Measurements from ENCODE around the gene ZNF563. TPM values are rescaled to one million over a fixed set of nuclear protein-coding genes. Genes with fewer than 3 reads are reported as not detected.

Gene ZNF563
- 1.5 TPM for total RNA-seq

DNA sequence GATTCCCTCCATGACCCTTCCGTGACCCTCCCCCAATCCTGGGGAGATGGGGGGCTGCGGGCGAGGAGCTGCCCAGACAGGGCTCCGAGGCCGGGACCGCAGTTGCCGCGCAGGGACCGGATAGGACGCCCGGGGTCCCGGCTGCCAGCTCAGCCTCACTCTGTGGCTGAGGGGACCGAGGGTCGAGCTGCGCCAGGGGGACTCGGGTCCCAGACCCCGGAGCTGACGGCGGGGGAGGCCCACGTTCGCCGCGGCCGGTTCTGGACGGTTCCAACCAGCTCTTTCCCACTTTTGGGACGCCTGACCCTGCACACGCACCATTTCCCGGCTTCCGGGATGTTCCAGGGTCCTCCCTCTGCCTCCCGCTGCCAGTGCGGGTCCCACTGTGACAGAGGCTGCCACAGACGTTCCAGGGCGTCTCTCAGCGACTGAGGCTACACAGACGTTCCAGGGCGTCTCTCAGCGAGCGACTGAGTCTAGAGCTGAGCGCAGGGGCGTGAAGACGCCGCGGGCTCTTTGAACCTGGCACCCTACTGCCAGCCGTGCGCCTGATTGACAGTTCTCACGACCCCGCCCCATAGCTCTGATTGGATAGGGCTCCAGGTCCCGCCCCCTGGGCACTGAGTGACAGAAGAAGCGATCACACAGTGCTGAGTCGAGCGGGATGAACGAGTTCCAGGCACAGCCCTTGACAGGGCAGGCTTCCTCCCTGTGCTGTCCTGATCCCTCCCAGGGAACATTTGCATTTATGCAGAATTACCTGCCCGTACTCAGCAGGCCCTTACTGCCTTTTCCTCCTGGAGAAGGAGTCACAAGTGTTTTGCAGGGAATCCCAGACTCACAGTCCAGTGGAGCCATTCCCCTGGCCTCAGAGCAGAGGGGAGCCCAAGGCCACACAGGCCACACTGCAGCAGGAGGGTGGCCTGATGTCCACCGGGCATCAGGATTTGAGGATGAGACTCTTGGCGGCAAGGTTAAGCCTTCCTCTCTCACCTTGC lies at the start of gene ZNF563:
ZNF563 (minus strand) TSS at position 472 of the 998 bp plus-strand sequence; CDS start at position 321, 151 bp downstream.
- intact Hi-C loops (cut with DNase I) = no loop called here
- no peaks in the 10 kb centered on the region for H3K9me3 ChIP-seq
- no peaks in the 10 kb centered on the region for H3K27me3 ChIP-seq
- DNase-seq (ENCODE audit: extremely low spot score in 2 of 2) = peak; percentile 96 to 97
- no peaks in the 10 kb centered on the region for H3K36me3 ChIP-seq
- H3K27ac ChIP-seq = peak within 1 kb of the TSS; percentile 96
- TF ChIP-seq, protein P1, sequence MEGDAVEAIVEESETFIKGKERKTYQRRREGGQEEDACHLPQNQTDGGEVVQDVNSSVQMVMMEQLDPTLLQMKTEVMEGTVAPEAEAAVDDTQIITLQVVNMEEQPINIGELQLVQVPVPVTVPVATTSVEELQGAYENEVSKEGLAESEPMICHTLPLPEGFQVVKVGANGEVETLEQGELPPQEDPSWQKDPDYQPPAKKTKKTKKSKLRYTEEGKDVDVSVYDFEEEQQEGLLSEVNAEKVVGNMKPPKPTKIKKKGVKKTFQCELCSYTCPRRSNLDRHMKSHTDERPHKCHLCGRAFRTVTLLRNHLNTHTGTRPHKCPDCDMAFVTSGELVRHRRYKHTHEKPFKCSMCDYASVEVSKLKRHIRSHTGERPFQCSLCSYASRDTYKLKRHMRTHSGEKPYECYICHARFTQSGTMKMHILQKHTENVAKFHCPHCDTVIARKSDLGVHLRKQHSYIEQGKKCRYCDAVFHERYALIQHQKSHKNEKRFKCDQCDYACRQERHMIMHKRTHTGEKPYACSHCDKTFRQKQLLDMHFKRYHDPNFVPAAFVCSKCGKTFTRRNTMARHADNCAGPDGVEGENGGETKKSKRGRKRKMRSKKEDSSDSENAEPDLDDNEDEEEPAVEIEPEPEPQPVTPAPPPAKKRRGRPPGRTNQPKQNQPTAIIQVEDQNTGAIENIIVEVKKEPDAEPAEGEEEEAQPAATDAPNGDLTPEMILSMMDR (IDR thresholded peaks at IDR 0.05) = no peak
- peak; percentile 93 to 98 for TF ChIP-seq POLR2AphosphoS5 (IDR thresholded peaks at IDR 0.05; ENCODE audit: insufficient read depth in 1 of 2, low read depth in 1 of 2)
- TF ChIP-seq POLR2A (IDR thresholded peaks at IDR 0.05) = peak; percentile 29 to 78
- H3K4me3 ChIP-seq = peak within 1 kb of the TSS; percentile 87 to 95
- peaks cover 21% of the 10 kb centered on the region for H3K4me1 ChIP-seq

DNA sequence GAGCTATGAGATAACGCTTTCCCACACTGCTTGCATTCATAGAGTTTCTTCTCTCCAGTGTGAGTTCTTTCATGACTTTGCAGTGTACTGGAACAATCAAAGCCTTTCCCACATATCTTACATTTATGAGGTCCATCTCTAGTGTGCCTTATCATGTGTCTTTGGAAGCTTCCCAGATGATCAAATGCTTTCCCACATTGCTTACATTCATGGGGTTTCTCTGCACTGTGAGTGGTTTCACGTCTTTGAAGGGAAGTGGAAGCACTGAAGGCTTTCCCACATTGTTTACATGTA lies 47.0 kb upstream of the ZNF563 start:
- Histone ChIP-seq H3K27ac (no peak overlapping the region), H3K4me1 (no peaks in the 10 kb centered on the region), H3K4me3 (no peak overlapping the region), H3K27me3 (no peaks in the 10 kb centered on the region), H3K9me3 (peaks cover 10% of the 10 kb centered on the region), H3K36me3 (peaks cover 0 to 36% of the 10 kb centered on the region in 2 donors)
- DNase-seq (ENCODE audit: extremely low spot score in 2 of 2) = no peak
- no peak for TF ChIP-seq POLR2A (IDR thresholded peaks at IDR 0.05)
- TF ChIP-seq, protein P1 (IDR thresholded peaks at IDR 0.05) = no peak
- no peak for TF ChIP-seq POLR2AphosphoS5 (IDR thresholded peaks at IDR 0.05; ENCODE audit: insufficient read depth in 1 of 2, low read depth in 1 of 2)
- intact Hi-C loops (cut with DNase I) = no loop called here

DNA sequence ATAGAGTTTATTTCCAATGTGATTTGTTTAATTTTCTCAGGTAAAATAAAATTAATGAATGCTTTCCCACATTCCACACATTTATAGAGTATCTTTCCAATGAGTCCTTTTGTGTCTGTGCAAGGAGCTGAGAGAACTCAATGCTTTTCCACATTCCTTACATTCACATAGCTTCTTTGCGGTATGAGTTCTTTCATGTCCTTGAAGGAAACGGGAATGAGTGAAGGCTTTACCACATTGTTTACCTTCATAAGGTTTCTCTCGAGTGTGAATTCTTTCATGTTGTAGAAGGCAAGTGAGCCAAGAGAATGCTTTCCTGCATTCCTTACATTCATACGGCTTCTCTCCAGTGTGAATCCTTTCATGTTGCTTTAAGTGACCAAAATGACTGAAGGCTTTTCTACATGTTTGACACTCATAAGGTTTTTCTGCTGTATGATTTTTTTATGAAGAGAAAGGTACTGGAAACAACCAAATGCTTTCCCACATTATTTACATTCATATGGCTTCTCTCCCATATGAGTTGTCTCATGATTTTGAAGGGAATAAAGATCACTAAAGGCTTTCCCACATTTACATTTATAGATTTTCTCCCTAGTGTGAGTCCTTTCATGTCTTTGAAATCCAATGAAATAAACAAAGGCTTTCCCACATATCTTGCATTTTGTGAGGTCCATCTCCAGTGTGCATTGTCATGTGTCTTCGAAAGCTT lies 46.5 kb upstream of the ZNF563 start:
- Histone ChIP-seq H3K27me3 (no peaks in the 10 kb centered on the region), H3K4me1 (no peaks in the 10 kb centered on the region), H3K27ac (no peak overlapping the region), H3K4me3 (no peak overlapping the region), H3K36me3 (peaks cover 0 to 36% of the 10 kb centered on the region in 2 donors), H3K9me3 (peaks cover 10% of the 10 kb centered on the region)
- DNase-seq (ENCODE audit: extremely low spot score in 2 of 2) = no peak
- TF ChIP-seq, protein P1 (IDR thresholded peaks at IDR 0.05) = no peak
- no peak for TF ChIP-seq POLR2AphosphoS5 (IDR thresholded peaks at IDR 0.05; ENCODE audit: insufficient read depth in 1 of 2, low read depth in 1 of 2)
- no peak for TF ChIP-seq POLR2A (IDR thresholded peaks at IDR 0.05)
- intact Hi-C loops (cut with DNase I) = no loop called here

DNA sequence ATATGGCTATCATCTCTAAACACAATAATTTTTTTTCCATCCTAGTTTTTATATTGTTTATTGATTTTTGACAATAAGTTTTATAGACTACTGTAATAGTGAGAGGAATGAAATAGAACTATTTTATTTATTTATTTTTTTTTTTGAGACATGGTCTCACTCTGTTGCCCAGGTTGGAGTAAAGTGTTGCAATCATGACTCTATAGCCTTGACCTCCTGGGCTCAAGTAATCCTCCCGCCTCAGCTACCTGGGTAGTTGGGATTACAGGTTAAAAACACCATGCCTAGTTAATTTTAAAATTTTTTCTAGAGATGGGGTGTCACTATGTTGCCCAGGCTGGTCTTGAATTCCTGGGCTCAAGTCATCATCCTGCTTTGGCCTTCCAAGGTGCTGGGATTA lies 40.6 kb upstream of the ZNF563 start:
- peaks cover 1% of the 10 kb centered on the region for H3K9me3 ChIP-seq
- H3K4me1 ChIP-seq = no peaks in the 10 kb centered on the region

More for the DNA sequence above, 40.6 kb upstream of the ZNF563 start:
- Histone ChIP-seq H3K27ac (no peak overlapping the region), H3K27me3 (no peaks in the 10 kb centered on the region), H3K36me3 (no peaks in the 10 kb centered on the region), H3K4me3 (no peak overlapping the region)
- intact Hi-C loops (cut with DNase I) = no loop called here
- TF ChIP-seq POLR2AphosphoS5 (IDR thresholded peaks at IDR 0.05; ENCODE audit: insufficient read depth in 1 of 2, low read depth in 1 of 2) (no peak), POLR2A (IDR thresholded peaks at IDR 0.05) (no peak)
- TF ChIP-seq, protein P1 (IDR thresholded peaks at IDR 0.05) = no peak
- DNase-seq (ENCODE audit: extremely low spot score in 2 of 2) = no peak
